ENCODE results near the gene ASCC3.
"Not testable (repeated sequence)": the region's sequence is repeated elsewhere in the genome, so short reads cannot be mapped to it uniquely, and the experiment has no call there.

The ASCC3 gene

GRCh38 chr6:100880853-100881706 is at the start of gene ASCC3:
Gene ASCC3 (minus strand): TSS chr6:100881329. CDS start chr6:100867997, 13,332 bp downstream.
- DNase-seq (ENCODE audit: low read depth in 3 of 3, low spot score in 1 of 3): peak; percentile 54 to 86 (median 71)

- DNase-seq (ENCODE audit: low read depth in 3 of 3, low spot score in 1 of 3): no peak
These were observed 44.6 kb upstream of the ASCC3 start for GRCh38 chr6:100925749-100926148.

GRCh38 chr6:100924534-100925227 is 43.6 kb upstream of the ASCC3 start:
- no peak for DNase-seq (ENCODE audit: low read depth in 3 of 3, low spot score in 1 of 3)

- no peak for DNase-seq (ENCODE audit: low read depth in 3 of 3, low spot score in 1 of 3)
These were observed 42.5 kb upstream of the ASCC3 start for GRCh38 chr6:100923481-100924165.

- no peak for DNase-seq (ENCODE audit: low read depth in 3 of 3, low spot score in 1 of 3)
These were observed 39.0 kb upstream of the ASCC3 start for GRCh38 chr6:100920028-100920605.

- no peak for DNase-seq (ENCODE audit: low read depth in 3 of 3, low spot score in 1 of 3)
These were observed 37.0 kb upstream of the ASCC3 start for GRCh38 chr6:100918152-100918551.

GRCh38 chr6:100915876-100916275 is 34.7 kb upstream of the ASCC3 start:
- no peak for DNase-seq (ENCODE audit: low read depth in 3 of 3, low spot score in 1 of 3)

- DNase-seq (ENCODE audit: low read depth in 3 of 3, low spot score in 1 of 3): no peak
These were observed 32.5 kb upstream of the ASCC3 start for GRCh38 chr6:100913400-100914276.

GRCh38 chr6:100906325-100906724 is 25.2 kb upstream of the ASCC3 start:
- DNase-seq (ENCODE audit: low read depth in 3 of 3, low spot score in 1 of 3): no peak

- no peak for DNase-seq (ENCODE audit: low read depth in 3 of 3, low spot score in 1 of 3)
These were observed 23.9 kb upstream of the ASCC3 start for GRCh38 chr6:100905067-100905466.

- no peak for DNase-seq (ENCODE audit: low read depth in 3 of 3, low spot score in 1 of 3)
These were observed 23.2 kb upstream of the ASCC3 start for GRCh38 chr6:100904316-100904715.

- no peak for DNase-seq (ENCODE audit: low read depth in 3 of 3, low spot score in 1 of 3)
These were observed 20.5 kb upstream of the ASCC3 start for GRCh38 chr6:100901582-100901981.

- no peak for DNase-seq (ENCODE audit: low read depth in 3 of 3, low spot score in 1 of 3)
These were observed 18.1 kb upstream of the ASCC3 start for GRCh38 chr6:100899202-100899601.

- no peak for DNase-seq (ENCODE audit: low read depth in 3 of 3, low spot score in 1 of 3)
These were observed 16.5 kb upstream of the ASCC3 start for GRCh38 chr6:100897671-100898070.

- DNase-seq (ENCODE audit: low read depth in 3 of 3, low spot score in 1 of 3): no peak
These were observed 12.6 kb upstream of the ASCC3 start for GRCh38 chr6:100893743-100894142.

GRCh38 chr6:100892693-100893092 is 11.6 kb upstream of the ASCC3 start:
- DNase-seq (ENCODE audit: low read depth in 3 of 3, low spot score in 1 of 3): no peak

GRCh38 chr6:100892116-100892515 is 11.0 kb upstream of the ASCC3 start:
- no peak for DNase-seq (ENCODE audit: low read depth in 3 of 3, low spot score in 1 of 3)

GRCh38 chr6:100891079-100891478 is 9.9 kb upstream of the ASCC3 start:
- no peak for DNase-seq (ENCODE audit: low read depth in 3 of 3, low spot score in 1 of 3)

- not testable (repeated sequence) for DNase-seq (ENCODE audit: low read depth in 3 of 3, low spot score in 1 of 3)
These were observed 9.5 kb upstream of the ASCC3 start for GRCh38 chr6:100890646-100891045.

- DNase-seq (ENCODE audit: low read depth in 3 of 3, low spot score in 1 of 3): no peak
These were observed 8.2 kb upstream of the ASCC3 start for GRCh38 chr6:100889351-100889750.

Measured in stimulated activated CD4-positive, alpha-beta T cell treated with anti-CD3 and anti-CD28 coated beads, TNF-alpha, amount 100 ng/mL, for 1 hour (primary cell).